ENCODE measurements around the gene NAE1. TPM values are rescaled to one million over a fixed set of nuclear protein-coding genes. Genes with fewer than 3 reads are reported as not detected.
A peak's percentile ranks its signal among the peaks of the same experiment; 100 is the strongest.

NAE1 gene
- total RNA-seq, 8 experiments from 2014 or later = 46.1 to 82.6 (median 51.5) TPM

GRCh38 chr16:66859397-66860068 lies 28.8 kb upstream of the NAE1 start:
- Histone ChIP-seq H3K27ac (no peak overlapping the region), H3K4me3 (no peak overlapping the region), H3K4me1 (replicated peaks in 1 of 2) (no peaks in the 10 kb centered on the region)
- no peak for ATAC-seq (replicated peaks in 6 of 8)
- in situ Hi-C loops (cut with MboI; ENCODE audit: low pct_unique_long_range_greater_than_20kb in 2 of 9, low sequenced_read_pairs in 9 of 9, unreplicated experiment in 9 of 9) = loop anchor here in 6 of 9 experiments (10.0 to 25.0 kb wide), 3 partner anchors 247 to 455 kb away; partner anchors contain the start of gene CMTM3 (in 1 of the 6)
- 20 to 86% (median 70%) methylated on average over 1 to 2 of the region's 3 CpGs; no CpG with 5 or more reads in 7 of the 10 experiments for WGBS, 10 experiments

- Histone ChIP-seq H3K27ac (no peak overlapping the region), H3K4me3 (no peak overlapping the region), H3K4me1 (replicated peaks in 1 of 2) (no peaks in the 10 kb centered on the region)
- ATAC-seq (replicated peaks in 6 of 8) = peak in 1 of 8 experiments; percentile 39
- in situ Hi-C loops (cut with MboI; ENCODE audit: low pct_unique_long_range_greater_than_20kb in 2 of 9, low sequenced_read_pairs in 9 of 9, unreplicated experiment in 9 of 9) = loop anchor here in 5 of 9 experiments (25.0 kb wide), 2 partner anchors 247 to 447 kb away; partner anchors contain the start of gene CMTM3 (in 1 of the 5)
- WGBS, 10 experiments = 0 to 86% (median 67%) methylated on average over 1 to 4 of the region's 4 CpGs; no CpG with 5 or more reads in 3 of the 10 experiments
Observed at GRCh38 chr16:66858740-66859396, 28.1 kb upstream of the NAE1 start.

- no peak for ATAC-seq (replicated peaks in 6 of 8)
- Histone ChIP-seq H3K4me1 (replicated peaks in 1 of 2) (no peaks in the 10 kb centered on the region), H3K27ac (no peak overlapping the region), H3K4me3 (no peak overlapping the region)
- in situ Hi-C loops (cut with MboI; ENCODE audit: low pct_unique_long_range_greater_than_20kb in 2 of 9, low sequenced_read_pairs in 9 of 9, unreplicated experiment in 9 of 9) = loop anchor here in 5 of 9 experiments (25.0 kb wide), 2 partner anchors 245 to 445 kb away; partner anchors contain the start of gene CMTM3 (in 1 of the 5)
- 37 to 80% (median 59%) methylated on average over 1 to 4 of the region's 6 CpGs; no CpG with 5 or more reads in 2 of the 10 experiments for WGBS, 10 experiments
Observed at GRCh38 chr16:66857437-66857836, 26.7 kb upstream of the NAE1 start.

- no peak for ATAC-seq (replicated peaks in 6 of 8)
- 57 to 88% (median 76%) methylated on average over 1 to 2 of the region's 2 CpGs; no CpG with 5 or more reads in 6 of the 10 experiments for WGBS, 10 experiments
- in situ Hi-C loops (cut with MboI; ENCODE audit: low pct_unique_long_range_greater_than_20kb in 2 of 9, low sequenced_read_pairs in 9 of 9, unreplicated experiment in 9 of 9) = loop anchor here in 5 of 9 experiments (25.0 kb wide), 2 partner anchors 244 to 444 kb away; partner anchors contain the start of gene CMTM3 (in 1 of the 5)
- H3K27ac ChIP-seq = no peak overlapping the region
- H3K4me3 ChIP-seq = no peak overlapping the region
- no peaks in the 10 kb centered on the region for H3K4me1 ChIP-seq (replicated peaks in 1 of 2)
Observed at GRCh38 chr16:66856801-66857200, 26.0 kb upstream of the NAE1 start.

GRCh38 chr16:66856184-66856730 lies 25.5 kb upstream of the NAE1 start:
- WGBS, 10 experiments = 62 to 100% (median 78%) methylated on average over 1 to 5 of the region's 6 CpGs; no CpG with 5 or more reads in 4 of the 10 experiments
- Histone ChIP-seq H3K4me3 (no peak overlapping the region), H3K4me1 (replicated peaks in 1 of 2) (no peaks in the 10 kb centered on the region), H3K27ac (no peak overlapping the region)
- no peak for ATAC-seq (replicated peaks in 6 of 8)
- in situ Hi-C loops (cut with MboI; ENCODE audit: low pct_unique_long_range_greater_than_20kb in 2 of 9, low sequenced_read_pairs in 9 of 9, unreplicated experiment in 9 of 9) = loop anchor here in 5 of 9 experiments (25.0 kb wide), 2 partner anchors 244 to 444 kb away; partner anchors contain the start of gene CMTM3 (in 1 of the 5)

- Histone ChIP-seq H3K4me3 (no peak overlapping the region), H3K27ac (no peak overlapping the region), H3K4me1 (replicated peaks in 1 of 2) (no peaks in the 10 kb centered on the region)
- WGBS, 10 experiments = 60 to 94% (median 83%) methylated on average over 1 to 6 of the region's 15 CpGs; no CpG with 5 or more reads in 5 of the 10 experiments
- in situ Hi-C loops (cut with MboI; ENCODE audit: low pct_unique_long_range_greater_than_20kb in 2 of 9, low sequenced_read_pairs in 9 of 9, unreplicated experiment in 9 of 9) = loop anchor here in 5 of 9 experiments (25.0 kb wide), 2 partner anchors 241 to 441 kb away; partner anchors contain the start of gene CMTM3 (in 1 of the 5)
- ATAC-seq (replicated peaks in 6 of 8) = no peak
Observed at GRCh38 chr16:66853261-66854139, 22.7 kb upstream of the NAE1 start.

GRCh38 chr16:66851166-66851964 lies 20.6 kb upstream of the NAE1 start:
- WGBS, 10 experiments = 55 to 87% (median 75%) methylated on average over 3 to 9 of the region's 13 CpGs; no CpG with 5 or more reads in 2 of the 10 experiments
- in situ Hi-C loops (cut with MboI; ENCODE audit: low pct_unique_long_range_greater_than_20kb in 2 of 9, low sequenced_read_pairs in 9 of 9, unreplicated experiment in 9 of 9) = loop anchor here in 5 of 9 experiments (25.0 kb wide), 2 partner anchors 239 to 439 kb away; partner anchors contain the start of gene CMTM3 (in 1 of the 5)
- no peak overlapping the region for H3K4me3 ChIP-seq
- no peak for ATAC-seq (replicated peaks in 6 of 8)
- no peak overlapping the region for H3K27ac ChIP-seq
- no peaks in the 10 kb centered on the region for H3K4me1 ChIP-seq (replicated peaks in 1 of 2)

- ATAC-seq (replicated peaks in 6 of 8) = no peak
- WGBS, 10 experiments = 70 to 100% (median 80%) methylated on average over 1 to 2 of the region's 14 CpGs; no CpG with 5 or more reads in 5 of the 10 experiments
- Histone ChIP-seq H3K4me3 (no peak overlapping the region), H3K27ac (no peak overlapping the region), H3K4me1 (replicated peaks in 1 of 2) (no peaks in the 10 kb centered on the region)
- in situ Hi-C loops (cut with MboI; ENCODE audit: low pct_unique_long_range_greater_than_20kb in 2 of 9, low sequenced_read_pairs in 9 of 9, unreplicated experiment in 9 of 9) = loop anchor here in 5 of 9 experiments (25.0 kb wide), 2 partner anchors 238 to 438 kb away; partner anchors contain the start of gene CMTM3 (in 1 of the 5)
Observed at GRCh38 chr16:66850115-66850815, 19.5 kb upstream of the NAE1 start.

- Histone ChIP-seq H3K27ac (no peak overlapping the region), H3K4me1 (replicated peaks in 1 of 2) (no peaks in the 10 kb centered on the region), H3K4me3 (no peak overlapping the region)
- WGBS, 10 experiments = 83 to 90% methylated on average over 1 to 2 of the region's 4 CpGs; no CpG with 5 or more reads in 8 of the 10 experiments
- no peak for ATAC-seq (replicated peaks in 6 of 8)
- in situ Hi-C loops (cut with MboI; ENCODE audit: low pct_unique_long_range_greater_than_20kb in 2 of 9, low sequenced_read_pairs in 9 of 9, unreplicated experiment in 9 of 9) = no loop called here
Observed at GRCh38 chr16:66849549-66849948, 18.8 kb upstream of the NAE1 start.

GRCh38 chr16:66849021-66849420 lies 18.2 kb upstream of the NAE1 start:
- in situ Hi-C loops (cut with MboI; ENCODE audit: low pct_unique_long_range_greater_than_20kb in 2 of 9, low sequenced_read_pairs in 9 of 9, unreplicated experiment in 9 of 9) = no loop called here
- 40 to 67% (median 50%) methylated on average over 1 of the region's 2 CpGs; no CpG with 5 or more reads in 5 of the 10 experiments for WGBS, 10 experiments
- H3K4me3 ChIP-seq = no peak overlapping the region
- H3K4me1 ChIP-seq (replicated peaks in 1 of 2) = no peaks in the 10 kb centered on the region
- ATAC-seq (replicated peaks in 6 of 8) = no peak
- no peak overlapping the region for H3K27ac ChIP-seq

- Histone ChIP-seq H3K4me1 (replicated peaks in 1 of 2) (no peaks in the 10 kb centered on the region), H3K27ac (no peak overlapping the region), H3K4me3 (no peak overlapping the region)
- ATAC-seq (replicated peaks in 6 of 8) = no peak
- 0 to 50% (median 8%) methylated on average over 1 of the region's 2 CpGs; no CpG with 5 or more reads in 6 of the 10 experiments for WGBS, 10 experiments
- in situ Hi-C loops (cut with MboI; ENCODE audit: low pct_unique_long_range_greater_than_20kb in 2 of 9, low sequenced_read_pairs in 9 of 9, unreplicated experiment in 9 of 9) = no loop called here
Observed at GRCh38 chr16:66848172-66848571, 17.4 kb upstream of the NAE1 start.

All from motor neuron (in vitro differentiated cells).